K562 (cell line): ENCODE results near the gene FGF11. TPM values are rescaled to one million over a fixed set of nuclear protein-coding genes. Genes with fewer than 3 reads are reported as not detected.

ENCODE experiments used
- ATAC-seq: fragments of 200-7000 bp; cut with Tn5 transposase; 3 replicates; pipeline ENCODE4 v1.9.1; 2020; ENCODE audit warnings: moderate library complexity
- BruUV-seq: library from RNA; stranded (reverse); fragments of 400-500 nt; replicated peaks from 2 replicates; lab custom pipeline; 2021; lab: Mats Ljungman, UMichigan
- CTCF ChIA-PET: fragments of 300-600 bp; formaldehyde crosslinking; extraction: SDS; loops from one replicate; lab custom pipeline; 2021; ENCODE audit warnings: low intra/inter-chr PET ratio; lab: Yijun Ruan, JAX
- POLR2A ChIA-PET: fragments of 300-600, 350-650 bp; sonication (Branson Sonifier 250); formaldehyde crosslinking; extraction: SDS; loops from one replicate; lab custom pipeline; 2021; ENCODE audit warnings: antibody characterized with exemption, inconsistent platforms; lab: Yijun Ruan, JAX
- DNase-seq, 4 experiments: peaks; one replicate each; pipeline versions ENCODE4 v3.0.0 to v3.0.0-alpha.2; 2011 to 2018; ENCODE audit warnings: low spot score in 3 of 4, mixed read lengths in 3 of 4; ENCODE audit errors: extremely low read depth in 1 of 4
- FAIRE-seq: peaks from 2 replicates; lab custom pipeline; 2011; peaks lifted over from hg19 to GRCh38; lab: Jason Lieb, UNC
- H2AFZ ChIP-seq: 2 replicates; pipeline ENCODE4 v1.6.0; 2011; ENCODE audit warnings: low read depth, low read length, control low read depth, inconsistent platforms
- H3K27ac ChIP-seq: fragments of 200-600 bp; 3 replicates; pipeline ENCODE4 v1.8.0; 2011; ENCODE audit warnings: low read depth, mild to moderate bottlenecking, control low read depth, inconsistent platforms, low read length, moderate library complexity, mixed read lengths; ENCODE audit errors: extremely low read depth
- H3K27me3 ChIP-seq, 2 experiments: fragments of 300-600 bp in 1 of 2; 2 replicates in 1 of 2; 3 replicates in 1 of 2; pipeline versions ENCODE4 v1.6.0 to v1.8.0; 2011; ENCODE audit warnings: inconsistent platforms in 2 of 2, low read length in 2 of 2, mild to moderate bottlenecking in 1 of 2, mixed read lengths in 1 of 2, moderate library complexity in 1 of 2; ENCODE audit not compliant: control insufficient read depth in 2 of 2, insufficient read depth in 2 of 2
- H3K36me3 ChIP-seq: fragments of 300-600 bp; 3 replicates; pipeline ENCODE4 v1.8.0; 2011; ENCODE audit warnings: mild to moderate bottlenecking, low read length, inconsistent platforms; ENCODE audit not compliant: control insufficient read depth, insufficient read depth
- H3K4me1 ChIP-seq, 2 experiments: fragments of 200-600 bp in 1 of 2; replicated peaks in 1 of 2; 2 replicates in 1 of 2; 3 replicates in 1 of 2; pipeline versions ENCODE4 v1.5.1 to v1.8.0; 2011; ENCODE audit warnings: inconsistent platforms in 2 of 2, low read length in 2 of 2, mild to moderate bottlenecking in 1 of 2, mixed read lengths in 1 of 2, moderate library complexity in 1 of 2; ENCODE audit not compliant: control insufficient read depth in 2 of 2, insufficient read depth in 2 of 2
- H3K4me2 ChIP-seq: 2 replicates; pipeline ENCODE4 v1.6.1; 2011; ENCODE audit warnings: low read length, control low read depth, inconsistent platforms, mixed read lengths; ENCODE audit not compliant: insufficient read depth
- H3K4me3 ChIP-seq: fragments of 200-600 bp; sonication (generic), shearing (Covaris generic); 2 replicates; pipeline ENCODE4 v1.5.1; 2016; ENCODE audit warnings: control low read depth, inconsistent platforms
- H3K79me2 ChIP-seq: fragments of 200-600 bp; 3 replicates; pipeline ENCODE4 v1.8.0; 2011; ENCODE audit warnings: low read length, inconsistent platforms; ENCODE audit not compliant: control insufficient read depth, insufficient read depth
- H3K9ac ChIP-seq, 2 experiments: 2 replicates each; pipeline versions ENCODE4 v1.6.0 to v1.6.1; 2011; ENCODE audit warnings: low read depth in 2 of 2, low read length in 2 of 2, control low read depth in 1 of 2, inconsistent platforms in 1 of 2, mild to moderate bottlenecking in 1 of 2, mixed read lengths in 1 of 2; ENCODE audit not compliant: insufficient read depth in 1 of 2
- H3K9me1 ChIP-seq: one replicate; pipeline ENCODE4 v1.6.0; 2011; ENCODE audit warnings: inconsistent platforms, mild to moderate bottlenecking, low read length, moderate library complexity; ENCODE audit not compliant: control insufficient read depth, insufficient read depth
- H3K9me3 ChIP-seq: replicated peaks from 2 replicates; pipeline ENCODE4 v1.5.1; 2011; ENCODE audit warnings: low read depth, low read length, inconsistent platforms; ENCODE audit not compliant: control insufficient read depth, insufficient read depth
- H4K20me1 ChIP-seq: replicated peaks from 2 replicates; pipeline ENCODE4 v1.6.1; 2011; ENCODE audit warnings: low read length, inconsistent platforms, mixed read lengths; ENCODE audit not compliant: control insufficient read depth, insufficient read depth
- BHLHE40 ChIP-seq: IDR thresholded peaks from 2 replicates; pipeline ENCODE4 v1.6.1; 2011; ENCODE audit warnings: low read length, improper control_type of control experiment
- CHD4 ChIP-seq: fragments of 200-600 bp; sonication (generic); IDR thresholded peaks from 3 replicates; pipeline ENCODE4 v1.6.1; 2012; ENCODE audit warnings: low read depth, mild to moderate bottlenecking, mixed read lengths, low read length, inconsistent platforms; ENCODE audit not compliant: insufficient read depth, insufficient replicate concordance, poor library complexity, severe bottlenecking
- ERF ChIP-seq: fragments of 450-650 bp; formaldehyde crosslinking; IDR thresholded peaks from 2 replicates; pipeline ENCODE4 v1.4.0; 2020; ENCODE audit warnings: mild to moderate bottlenecking, mixed read lengths
- FOXJ3 ChIP-seq: sonication (generic); formaldehyde crosslinking; IDR thresholded peaks from 2 replicates; pipeline ENCODE4 v1.4.0; 2020; ENCODE audit warnings: mild to moderate bottlenecking, missing genetic modification reagents
- HDGF ChIP-seq: fragments of 450-650 bp; IDR thresholded peaks from 2 replicates; pipeline ENCODE4 v1.6.1; 2016
- SMARCB1 ChIP-seq: IDR thresholded peaks from 2 replicates; pipeline ENCODE4 v1.6.1; 2011; ENCODE audit warnings: improper control_type of control experiment, low read depth; ENCODE audit not compliant: insufficient read length
- ZNF24 ChIP-seq: fragments of 450-650 bp; IDR thresholded peaks from 2 replicates; pipeline ENCODE4 v1.6.1; 2016
- ZNF778 ChIP-seq: fragments of 450-650 bp; formaldehyde crosslinking; IDR thresholded peaks from 2 replicates; pipeline ENCODE4 v1.4.0; 2020; ENCODE audit warnings: mild to moderate bottlenecking, moderate library complexity
- WGBS: fragments of 100-300 bp; shearing (Covaris generic); methylation state at CpG from one replicate; pipeline ENCODE4 v1.1.6; 2016; ENCODE audit warnings: low coverage, mixed read lengths; ENCODE audit not compliant: insufficient coverage; ENCODE audit errors: missing lambda C conversion rate; 5-methylcytosine and 5-hydroxymethylcytosine counted together
- in situ Hi-C: fragments of 300-500 bp; cut with MboI; formaldehyde crosslinking; loops from 4 replicates; pipeline ENCODE4 v1.15.0; 2018; ENCODE audit warnings: inconsistent platforms, mixed read lengths
- intact Hi-C: fragments of 100-400 bp; cut with micrococcal nuclease; formaldehyde crosslinking; loops from 2 replicates; pipeline ENCODE4 v1.14.2; 2022
- polyA plus RNA-seq, 8 experiments: library from polyadenylated mRNA; depleted of rRNA in 4 of 8; stranded (reverse) in 5 of 8; unstranded in 3 of 8; fragments of >200 nt; fragmentation: Nextera tagmentation in 2 of 8; fragmentation: Illumina TruSeq in 1 of 8; extraction: Ambion mirVana in 2 of 8; extraction: Trizol in 1 of 8; gene quantifications; 2 replicates each; pipeline versions ENCODE4 v1.2.1 to v1.2.3, GENCODE V29; 2011 to 2014; ENCODE audit warnings: inconsistent platforms in 1 of 8, missing spikeins in 1 of 8
- total RNA-seq, 7 experiments: library from RNA; depleted of rRNA in 6 of 7; stranded (reverse); fragments of >200 nt in 6 of 7; fragmentation: Illumina TruSeq in 2 of 7; extraction: Trizol in 2 of 7; gene quantifications; 2 replicates each; pipeline versions ENCODE4 v1.2.1 to v1.2.3, GENCODE V29; 2011 to 2021; ENCODE audit warnings: low replicate concordance in 1 of 7
- TF ChIP-seq, protein P1 (sequence below): fragments of 250-450 bp; sonication (Bioruptor Pico); IDR thresholded peaks from 2 replicates; pipeline ENCODE4 v1.4.0; 2020; ENCODE audit warnings: mild to moderate bottlenecking, moderate library complexity
- TF ChIP-seq, protein P2 (sequence below), 2 experiments: fragments of 450-650 bp in 1 of 2; sonication (generic) in 1 of 2; formaldehyde crosslinking in 1 of 2; IDR thresholded peaks; 2 replicates each; pipeline versions ENCODE4 v1.7.1 to v1.9.0; 2016 to 2022; ENCODE audit warnings: inconsistent platforms in 1 of 2, mild to moderate bottlenecking in 1 of 2, missing genetic modification reagents in 1 of 2
- TF ChIP-seq, protein P3 (sequence below): sonication (generic); IDR thresholded peaks from 2 replicates; pipeline ENCODE4 v1.6.1; 2016

FGF11 gene
- total and polyA plus RNA-seq, 9 of the 15 experiments (the other 6 are each of a cell fraction or from before 2014, with no cell fraction given) = 1.2 to 7.5 (median 3.0) TPM

DNA sequence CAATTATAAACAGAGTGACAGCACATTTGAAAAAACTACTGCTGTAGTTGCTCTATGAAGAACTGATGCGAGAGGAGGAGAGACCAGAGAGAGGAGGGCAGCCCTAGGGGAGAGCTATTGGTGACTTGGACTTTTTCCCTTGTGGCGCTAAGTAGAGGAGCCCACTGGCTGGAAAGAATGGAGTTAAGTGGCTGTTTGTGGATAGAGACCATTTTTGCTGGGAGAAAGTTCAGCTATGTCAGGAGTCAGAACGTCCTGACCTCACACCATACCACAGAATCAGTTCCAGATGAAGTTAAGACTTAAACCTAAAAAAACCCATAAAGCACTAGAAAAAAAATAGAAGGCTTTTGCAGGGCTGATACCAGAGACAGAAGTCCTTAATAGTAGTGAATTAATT, 46.9 kb downstream of the FGF11 start:
- CTCF ChIA-PET = no interaction called here
- intact Hi-C loops = no loop called here
- FAIRE-seq (peak; percentile 15), ATAC-seq (0 out of 3 replicates have a peak, but pooled peaks have one; percentile 2), DNase-seq (peak in 1 of 4 experiments; percentile 29)
- POLR2A ChIA-PET = interaction anchor here (0.6 to 4.0 kb wide), 25 partner anchors 8 to 831 kb away, joined by 3 to 25 read pairs (median 6); partner anchors contain the start of genes SPEM1, TMEM102 and TMEM256
- Histone ChIP-seq H3K9ac (peak overlapping the region; percentile 91 to 99; a peak in 3 of 4 replicates), H3K27ac (no peak overlapping the region; the same call in 1 of the 3 replicates), H4K20me1 (no peaks in the 10 kb centered on the region), H3K27me3 (no peaks in the 10 kb centered on the region), H3K79me2 (peaks cover 66% of the 10 kb centered on the region), H3K4me1 (peaks cover 14 to 22% of the 10 kb centered on the region in 2 experiments; a peak in 4 of 5 replicates), H3K36me3 (peaks cover 38% of the 10 kb centered on the region; the same call in 2 of the 3 replicates), H2AFZ (no peak overlapping the region), H3K9me3 (no peaks in the 10 kb centered on the region), H3K4me3 (peak overlapping the region; percentile 63), H3K4me2 (peak overlapping the region; percentile 97), H3K9me1 (no peaks in the 10 kb centered on the region)
- 10% methylated on average over 2 of the region's 3 CpGs for whole genome bisulfite sequencing
- TF ChIP-seq BHLHE40 (no peak), ZNF24 (peak; percentile 54; the same call in 1 of the 2 replicates), ZNF778 (CRISPR knock-in tag) (no peak), ERF (CRISPR knock-in tag) (no peak), HDGF (0 out of 2 replicates have a peak, but pooled peaks have one; percentile 47), SMARCB1 (no peak), FOXJ3 (CRISPR knock-in tag) (no peak), CHD4 (no peak)
- TF ChIP-seq, protein P1, sequence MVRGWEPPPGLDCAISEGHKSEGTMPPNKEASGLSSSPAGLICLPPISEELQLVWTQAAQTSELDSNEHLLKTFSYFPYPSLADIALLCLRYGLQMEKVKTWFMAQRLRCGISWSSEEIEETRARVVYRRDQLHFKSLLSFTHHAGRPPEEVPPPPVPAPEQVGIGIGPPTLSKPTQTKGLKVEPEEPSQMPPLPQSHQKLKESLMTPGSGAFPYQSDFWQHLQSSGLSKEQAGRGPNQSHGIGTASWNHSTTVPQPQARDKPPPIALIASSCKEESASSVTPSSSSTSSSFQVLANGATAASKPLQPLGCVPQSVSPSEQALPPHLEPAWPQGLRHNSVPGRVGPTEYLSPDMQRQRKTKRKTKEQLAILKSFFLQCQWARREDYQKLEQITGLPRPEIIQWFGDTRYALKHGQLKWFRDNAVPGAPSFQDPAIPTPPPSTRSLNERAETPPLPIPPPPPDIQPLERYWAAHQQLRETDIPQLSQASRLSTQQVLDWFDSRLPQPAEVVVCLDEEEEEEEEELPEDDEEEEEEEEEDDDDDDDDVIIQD (CRISPR knock-in tag) = no peak
- TF ChIP-seq, protein P2, sequence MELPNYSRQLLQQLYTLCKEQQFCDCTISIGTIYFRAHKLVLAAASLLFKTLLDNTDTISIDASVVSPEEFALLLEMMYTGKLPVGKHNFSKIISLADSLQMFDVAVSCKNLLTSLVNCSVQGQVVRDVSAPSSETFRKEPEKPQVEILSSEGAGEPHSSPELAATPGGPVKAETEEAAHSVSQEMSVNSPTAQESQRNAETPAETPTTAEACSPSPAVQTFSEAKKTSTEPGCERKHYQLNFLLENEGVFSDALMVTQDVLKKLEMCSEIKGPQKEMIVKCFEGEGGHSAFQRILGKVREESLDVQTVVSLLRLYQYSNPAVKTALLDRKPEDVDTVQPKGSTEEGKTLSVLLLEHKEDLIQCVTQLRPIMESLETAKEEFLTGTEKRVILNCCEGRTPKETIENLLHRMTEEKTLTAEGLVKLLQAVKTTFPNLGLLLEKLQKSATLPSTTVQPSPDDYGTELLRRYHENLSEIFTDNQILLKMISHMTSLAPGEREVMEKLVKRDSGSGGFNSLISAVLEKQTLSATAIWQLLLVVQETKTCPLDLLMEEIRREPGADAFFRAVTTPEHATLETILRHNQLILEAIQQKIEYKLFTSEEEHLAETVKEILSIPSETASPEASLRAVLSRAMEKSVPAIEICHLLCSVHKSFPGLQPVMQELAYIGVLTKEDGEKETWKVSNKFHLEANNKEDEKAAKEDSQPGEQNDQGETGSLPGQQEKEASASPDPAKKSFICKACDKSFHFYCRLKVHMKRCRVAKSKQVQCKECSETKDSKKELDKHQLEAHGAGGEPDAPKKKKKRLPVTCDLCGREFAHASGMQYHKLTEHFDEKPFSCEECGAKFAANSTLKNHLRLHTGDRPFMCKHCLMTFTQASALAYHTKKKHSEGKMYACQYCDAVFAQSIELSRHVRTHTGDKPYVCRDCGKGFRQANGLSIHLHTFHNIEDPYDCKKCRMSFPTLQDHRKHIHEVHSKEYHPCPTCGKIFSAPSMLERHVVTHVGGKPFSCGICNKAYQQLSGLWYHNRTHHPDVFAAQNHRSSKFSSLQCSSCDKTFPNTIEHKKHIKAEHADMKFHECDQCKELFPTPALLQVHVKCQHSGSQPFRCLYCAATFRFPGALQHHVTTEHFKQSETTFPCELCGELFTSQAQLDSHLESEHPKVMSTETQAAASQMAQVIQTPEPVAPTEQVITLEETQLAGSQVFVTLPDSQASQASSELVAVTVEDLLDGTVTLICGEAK (IDR thresholded peaks at IDR 0.05) = no peak
- TF ChIP-seq, protein P2 (CRISPR knock-in tag; IDR thresholded peaks at IDR 0.05) = no peak
- TF ChIP-seq, protein P3, sequence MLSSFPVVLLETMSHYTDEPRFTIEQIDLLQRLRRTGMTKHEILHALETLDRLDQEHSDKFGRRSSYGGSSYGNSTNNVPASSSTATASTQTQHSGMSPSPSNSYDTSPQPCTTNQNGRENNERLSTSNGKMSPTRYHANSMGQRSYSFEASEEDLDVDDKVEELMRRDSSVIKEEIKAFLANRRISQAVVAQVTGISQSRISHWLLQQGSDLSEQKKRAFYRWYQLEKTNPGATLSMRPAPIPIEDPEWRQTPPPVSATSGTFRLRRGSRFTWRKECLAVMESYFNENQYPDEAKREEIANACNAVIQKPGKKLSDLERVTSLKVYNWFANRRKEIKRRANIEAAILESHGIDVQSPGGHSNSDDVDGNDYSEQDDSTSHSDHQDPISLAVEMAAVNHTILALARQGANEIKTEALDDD = no peak
- in situ Hi-C loops = no loop called here
- BruUV-seq = no TSS peak
